HG02943 (cell line): Measurements from ENCODE around the gene CD300A.
A peak's percentile ranks its signal among the peaks of the same experiment; 100 is the strongest.

Experiments
- ATAC-seq: cut with Tn5 transposase; IDR thresholded peaks from one replicate; pipeline ENCODE4 v1.9.1; 2021; ENCODE audit warnings: mild to moderate bottlenecking, low read depth, moderate library complexity; ENCODE audit not compliant: unreplicated experiment

The CD300A gene

GRCh38 chr17:74439691-74440567 is 26.5 kb upstream of the CD300A start:
- no peak for ATAC-seq

- ATAC-seq: no peak
Observed at GRCh38 chr17:74441537-74441936, 24.9 kb upstream of the CD300A start.

GRCh38 chr17:74442291-74442669 is 24.2 kb upstream of the CD300A start:
- ATAC-seq: no peak

GRCh38 chr17:74442670-74443515 is 23.5 kb upstream of the CD300A start:
- peak; percentile 63 for ATAC-seq

GRCh38 chr17:74443516-74444296 is 22.7 kb upstream of the CD300A start:
- ATAC-seq: no peak

- no peak for ATAC-seq
Observed at GRCh38 chr17:74444406-74444805, 22.0 kb upstream of the CD300A start.

GRCh38 chr17:74445158-74445557 is 21.3 kb upstream of the CD300A start:
- ATAC-seq: no peak

GRCh38 chr17:74446551-74447500 is 19.6 kb upstream of the CD300A start:
- ATAC-seq: no peak

GRCh38 chr17:74447628-74448159 is 18.7 kb upstream of the CD300A start:
- no peak for ATAC-seq

GRCh38 chr17:74448756-74449155 is 17.7 kb upstream of the CD300A start:
- ATAC-seq: no peak

GRCh38 chr17:74449306-74449705 is 17.1 kb upstream of the CD300A start:
- no peak for ATAC-seq

GRCh38 chr17:74449773-74450172 is 16.7 kb upstream of the CD300A start:
- no peak for ATAC-seq

GRCh38 chr17:74450231-74450630 is 16.2 kb upstream of the CD300A start:
- no peak for ATAC-seq

- no peak for ATAC-seq
Observed at GRCh38 chr17:74450925-74451403, 15.5 kb upstream of the CD300A start.

- ATAC-seq: no peak
Observed at GRCh38 chr17:74451557-74451956, 14.9 kb upstream of the CD300A start.

- ATAC-seq: no peak
Observed at GRCh38 chr17:74452033-74452840, 14.2 kb upstream of the CD300A start.

- no peak for ATAC-seq
Observed at GRCh38 chr17:74452841-74453661, 13.4 kb upstream of the CD300A start.
